Dedifferentiated amniotic fluid mesenchymal stem cell (primary cell): ENCODE data around the gene EFCAB12.
"Not testable (repeated sequence)": the region's sequence is repeated elsewhere in the genome, so short reads cannot be mapped to it uniquely, and the experiment has no call there.

ENCODE experiments used
- DNase-seq: peaks from one replicate; pipeline ENCODE4 v3.0.0-alpha.2; 2016; ENCODE audit errors: extremely low spot score

Gene EFCAB12

GRCh38 chr3:129369711-129370110 lies 58.7 kb downstream of the EFCAB12 start:
- no peak for DNase-seq

GRCh38 chr3:129367821-129368220 lies 60.6 kb downstream of the EFCAB12 start:
- DNase-seq, result no peak

GRCh38 chr3:129366312-129366831 lies 62.1 kb downstream of the EFCAB12 start:
- no peak for DNase-seq

- no peak for DNase-seq
Measured at GRCh38 chr3:129365296-129366136, 62.9 kb downstream of the EFCAB12 start.

- DNase-seq, result not testable (repeated sequence)
Measured at GRCh38 chr3:129364811-129365210, 63.6 kb downstream of the EFCAB12 start.

- not testable (repeated sequence) for DNase-seq
Measured at GRCh38 chr3:129363356-129363755, 65.1 kb downstream of the EFCAB12 start.

- DNase-seq, result no peak
Measured at GRCh38 chr3:129360705-129361460, 67.6 kb downstream of the EFCAB12 start.

GRCh38 chr3:129360171-129360611 lies 68.2 kb downstream of the EFCAB12 start:
- DNase-seq, result no peak

GRCh38 chr3:129358772-129359371 lies 69.6 kb downstream of the EFCAB12 start:
- no peak for DNase-seq

- no peak for DNase-seq
Measured at GRCh38 chr3:129358177-129358771, 70.2 kb downstream of the EFCAB12 start.

- no peak for DNase-seq
Measured at GRCh38 chr3:129357616-129358015, 70.8 kb downstream of the EFCAB12 start.

GRCh38 chr3:129356756-129357425 lies 71.5 kb downstream of the EFCAB12 start:
- no peak for DNase-seq

GRCh38 chr3:129353589-129353941 lies 74.9 kb downstream of the EFCAB12 start:
- no peak for DNase-seq

- no peak for DNase-seq
Measured at GRCh38 chr3:129352650-129353588, 75.5 kb downstream of the EFCAB12 start.

GRCh38 chr3:129352045-129352444 lies 76.4 kb downstream of the EFCAB12 start:
- no peak for DNase-seq
